ENCODE data around the gene SLC25A5. TPM values are rescaled to one million over a fixed set of nuclear protein-coding genes. Genes with fewer than 3 reads are reported as not detected.

The SLC25A5 gene
- total RNA-seq, 1 experiment from 2014 or later, result 573 TPM

DNA sequence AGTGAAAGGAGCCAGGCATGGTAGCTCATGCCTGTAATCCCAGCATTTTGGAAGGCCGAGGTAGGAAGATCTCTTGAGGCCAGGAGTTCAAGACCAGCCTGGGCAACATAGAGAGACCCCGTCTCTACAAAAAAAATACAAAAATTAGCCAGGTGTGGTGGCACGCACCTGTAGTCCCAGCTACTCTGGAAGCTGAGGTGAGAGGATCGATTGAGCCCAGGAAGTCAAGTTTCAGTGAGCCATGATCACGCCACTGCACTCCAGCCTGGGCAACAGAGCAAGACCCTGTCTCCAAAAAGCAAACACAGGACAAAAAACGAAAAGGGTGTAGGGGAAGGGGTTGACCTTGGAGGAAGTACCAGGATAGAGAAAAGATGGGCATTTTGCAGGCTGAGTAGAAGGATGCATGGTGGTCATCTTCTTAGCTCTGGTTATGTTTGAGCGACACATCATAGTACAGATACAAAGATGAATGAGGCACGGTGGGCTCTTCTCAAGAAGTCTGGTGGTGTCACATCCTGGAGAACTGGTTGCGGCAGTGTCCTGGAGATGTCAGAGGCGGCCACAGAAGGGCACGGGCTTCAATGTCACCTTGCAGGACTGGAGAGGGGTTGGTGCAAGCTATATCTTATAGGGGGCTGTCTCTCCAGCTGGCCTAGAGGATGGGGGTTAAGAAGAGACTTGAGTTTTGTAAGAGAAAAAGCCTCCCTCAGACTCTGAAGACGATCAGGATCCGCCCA lies 32.0 kb downstream of the SLC25A5 start:
- DNase-seq (ENCODE audit: low spot score), result no peak
- CTCF ChIA-PET, result interaction anchor here (0.9 kb wide), 1 partner anchor 12 kb away, joined by 3 read pairs; no protein-coding TSS in a partner anchor
- Mint-ChIP-seq H3K27ac (no peak overlapping the region), H3K27me3 (ENCODE audit: low read depth) (no peaks in the 10 kb centered on the region; the same call in none of the 2 replicates), H3K36me3 (no peaks in the 10 kb centered on the region), H3K9me3 (no peaks in the 10 kb centered on the region), H3K4me3 (no peak overlapping the region), H3K4me1 (peaks cover 5% of the 10 kb centered on the region; the same call in 1 of the 2 replicates)
- POLR2A ChIA-PET, result interaction anchor here (0.6 kb wide), 1 partner anchor 74 kb away, joined by 3 read pairs; no protein-coding TSS in a partner anchor
- TF ChIP-seq E2F4 (CRISPR knock-in tag; IDR thresholded peaks at IDR 0.05; ENCODE audit: borderline replicate concordance, low read depth) (no peak), NFATC4 (CRISPR knock-in tag; IDR thresholded peaks at IDR 0.05) (no peak), USF2 (CRISPR knock-in tag; IDR thresholded peaks at IDR 0.05) (no peak), NFYB (CRISPR knock-in tag; conservative IDR thresholded peaks at IDR 0.05; ENCODE audit: low read depth) (no peak), RORB (CRISPR knock-in tag; IDR thresholded peaks at IDR 0.05) (no peak), TP53 (CRISPR knock-in tag; IDR thresholded peaks at IDR 0.05) (no peak), IRF2 (CRISPR knock-in tag; IDR thresholded peaks at IDR 0.05; ENCODE audit: borderline replicate concordance, low read depth) (no peak), NFE2L1 (CRISPR knock-in tag; IDR thresholded peaks at IDR 0.05) (no peak)
- TF ChIP-seq, protein P1, sequence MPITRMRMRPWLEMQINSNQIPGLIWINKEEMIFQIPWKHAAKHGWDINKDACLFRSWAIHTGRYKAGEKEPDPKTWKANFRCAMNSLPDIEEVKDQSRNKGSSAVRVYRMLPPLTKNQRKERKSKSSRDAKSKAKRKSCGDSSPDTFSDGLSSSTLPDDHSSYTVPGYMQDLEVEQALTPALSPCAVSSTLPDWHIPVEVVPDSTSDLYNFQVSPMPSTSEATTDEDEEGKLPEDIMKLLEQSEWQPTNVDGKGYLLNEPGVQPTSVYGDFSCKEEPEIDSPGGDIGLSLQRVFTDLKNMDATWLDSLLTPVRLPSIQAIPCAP (CRISPR knock-in tag; IDR thresholded peaks at IDR 0.05), result no peak
- TF ChIP-seq, protein P2, sequence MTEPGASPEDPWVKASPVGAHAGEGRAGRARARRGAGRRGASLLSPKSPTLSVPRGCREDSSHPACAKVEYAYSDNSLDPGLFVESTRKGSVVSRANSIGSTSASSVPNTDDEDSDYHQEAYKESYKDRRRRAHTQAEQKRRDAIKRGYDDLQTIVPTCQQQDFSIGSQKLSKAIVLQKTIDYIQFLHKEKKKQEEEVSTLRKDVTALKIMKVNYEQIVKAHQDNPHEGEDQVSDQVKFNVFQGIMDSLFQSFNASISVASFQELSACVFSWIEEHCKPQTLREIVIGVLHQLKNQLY (CRISPR knock-in tag; IDR thresholded peaks at IDR 0.05), result no peak
- TF ChIP-seq, protein P3, sequence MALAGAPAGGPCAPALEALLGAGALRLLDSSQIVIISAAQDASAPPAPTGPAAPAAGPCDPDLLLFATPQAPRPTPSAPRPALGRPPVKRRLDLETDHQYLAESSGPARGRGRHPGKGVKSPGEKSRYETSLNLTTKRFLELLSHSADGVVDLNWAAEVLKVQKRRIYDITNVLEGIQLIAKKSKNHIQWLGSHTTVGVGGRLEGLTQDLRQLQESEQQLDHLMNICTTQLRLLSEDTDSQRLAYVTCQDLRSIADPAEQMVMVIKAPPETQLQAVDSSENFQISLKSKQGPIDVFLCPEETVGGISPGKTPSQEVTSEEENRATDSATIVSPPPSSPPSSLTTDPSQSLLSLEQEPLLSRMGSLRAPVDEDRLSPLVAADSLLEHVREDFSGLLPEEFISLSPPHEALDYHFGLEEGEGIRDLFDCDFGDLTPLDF (CRISPR knock-in tag; IDR thresholded peaks at IDR 0.05), result no peak
- ATAC-seq, result no peak

DNA sequence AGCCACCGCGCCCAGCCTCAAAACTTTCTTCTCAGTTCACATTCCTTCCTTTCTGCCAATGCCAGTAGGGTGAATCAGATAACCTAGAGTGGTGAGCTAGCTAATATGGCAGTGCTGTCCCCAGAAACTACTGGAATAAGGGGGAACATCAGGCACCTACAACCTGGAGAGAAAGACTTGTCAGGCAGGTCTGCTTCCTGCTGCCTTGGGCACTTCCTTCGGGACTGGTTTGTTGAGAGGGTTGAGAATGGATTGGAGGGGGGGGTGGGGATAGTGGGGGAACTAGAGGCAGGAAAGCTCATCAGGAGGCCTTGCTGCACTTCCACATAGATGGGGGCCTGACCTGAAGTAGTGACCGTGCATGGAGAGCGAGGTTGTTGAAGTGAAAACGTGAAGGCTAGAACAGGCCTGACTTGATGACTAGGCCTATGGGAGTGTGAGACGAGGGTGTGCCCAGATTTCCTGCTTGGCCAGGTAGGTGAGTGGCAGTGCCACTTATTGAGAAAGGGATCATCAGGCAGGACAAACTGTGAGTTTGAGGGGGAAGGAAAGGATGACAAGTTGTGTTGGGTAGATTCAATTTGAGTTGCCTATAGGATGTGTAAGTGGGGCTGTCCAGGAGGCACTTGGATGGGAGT lies 33.4 kb downstream of the SLC25A5 start:
- no peak overlapping the region for H3K4me3 Mint-ChIP-seq
- ATAC-seq, result no peak
- CTCF ChIA-PET, result interaction anchor here (1.5 kb wide), 1 partner anchor 13 kb away, joined by 4 read pairs; no protein-coding TSS in a partner anchor
- no peaks in the 10 kb centered on the region; the same call in none of the 2 replicates for H3K27me3 Mint-ChIP-seq (ENCODE audit: low read depth)
- H3K4me1 Mint-ChIP-seq, result peaks cover 5% of the 10 kb centered on the region; the same call in 1 of the 2 replicates
- POLR2A ChIA-PET, result no interaction called here
- no peak overlapping the region for H3K27ac Mint-ChIP-seq
- no peak for DNase-seq (ENCODE audit: low spot score)
- no peaks in the 10 kb centered on the region for H3K9me3 Mint-ChIP-seq
- no peaks in the 10 kb centered on the region for H3K36me3 Mint-ChIP-seq
- TF ChIP-seq AR (CRISPR knock-in tag; IDR thresholded peaks at IDR 0.05), result no peak
- no peak for TF ChIP-seq SMAD3 (CRISPR knock-in tag; IDR thresholded peaks at IDR 0.05; ENCODE audit: borderline replicate concordance)
- no peak for TF ChIP-seq CREB1 (CRISPR knock-in tag; IDR thresholded peaks at IDR 0.05)
- TF ChIP-seq ZNF317 (CRISPR knock-in tag; IDR thresholded peaks at IDR 0.05; ENCODE audit: borderline replicate concordance, low read depth), result no peak
- TF ChIP-seq GTF2I (CRISPR knock-in tag; conservative IDR thresholded peaks at IDR 0.05), result no peak
- TF ChIP-seq E2F5 (CRISPR knock-in tag; IDR thresholded peaks at IDR 0.05), result no peak
- TF ChIP-seq, protein P1 (CRISPR knock-in tag; IDR thresholded peaks at IDR 0.05), result no peak
- TF ChIP-seq, protein P4, sequence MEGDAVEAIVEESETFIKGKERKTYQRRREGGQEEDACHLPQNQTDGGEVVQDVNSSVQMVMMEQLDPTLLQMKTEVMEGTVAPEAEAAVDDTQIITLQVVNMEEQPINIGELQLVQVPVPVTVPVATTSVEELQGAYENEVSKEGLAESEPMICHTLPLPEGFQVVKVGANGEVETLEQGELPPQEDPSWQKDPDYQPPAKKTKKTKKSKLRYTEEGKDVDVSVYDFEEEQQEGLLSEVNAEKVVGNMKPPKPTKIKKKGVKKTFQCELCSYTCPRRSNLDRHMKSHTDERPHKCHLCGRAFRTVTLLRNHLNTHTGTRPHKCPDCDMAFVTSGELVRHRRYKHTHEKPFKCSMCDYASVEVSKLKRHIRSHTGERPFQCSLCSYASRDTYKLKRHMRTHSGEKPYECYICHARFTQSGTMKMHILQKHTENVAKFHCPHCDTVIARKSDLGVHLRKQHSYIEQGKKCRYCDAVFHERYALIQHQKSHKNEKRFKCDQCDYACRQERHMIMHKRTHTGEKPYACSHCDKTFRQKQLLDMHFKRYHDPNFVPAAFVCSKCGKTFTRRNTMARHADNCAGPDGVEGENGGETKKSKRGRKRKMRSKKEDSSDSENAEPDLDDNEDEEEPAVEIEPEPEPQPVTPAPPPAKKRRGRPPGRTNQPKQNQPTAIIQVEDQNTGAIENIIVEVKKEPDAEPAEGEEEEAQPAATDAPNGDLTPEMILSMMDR (IDR thresholded peaks at IDR 0.05), result no peak
- no peak for TF ChIP-seq ZNF219 (CRISPR knock-in tag; IDR thresholded peaks at IDR 0.05; ENCODE audit: borderline replicate concordance)
- TF ChIP-seq JAZF1 (CRISPR knock-in tag; IDR thresholded peaks at IDR 0.05), result no peak
